Progenitor cell of endocrine pancreas (in vitro differentiated cells): ENCODE data around the gene HHIP. TPM values are rescaled to one million over a fixed set of nuclear protein-coding genes. Genes with fewer than 3 reads are reported as not detected.

ENCODE experiments used
- DNase-seq: peaks from one replicate; pipeline ENCODE4 v3.0.0; 2021; ENCODE audit warnings: low spot score; ENCODE audit not compliant: unreplicated experiment
- H3K27ac Mint-ChIP-seq: 2 replicates; pipeline ENCODE4 v1.8.0; 2021; ENCODE audit warnings: mild to moderate bottlenecking, moderate library complexity, mixed read lengths
- H3K27me3 Mint-ChIP-seq: 2 replicates; pipeline ENCODE4 v1.8.0; 2021; ENCODE audit warnings: mixed read lengths
- H3K36me3 Mint-ChIP-seq: 2 replicates; pipeline ENCODE4 v1.8.0; 2022; ENCODE audit warnings: mixed read lengths; ENCODE audit not compliant: insufficient read depth
- H3K4me1 Mint-ChIP-seq: 2 replicates; pipeline ENCODE4 v1.8.0; 2021; ENCODE audit warnings: low read depth, mixed read lengths
- H3K4me3 Mint-ChIP-seq: 2 replicates; pipeline ENCODE4 v1.8.0; 2021; ENCODE audit warnings: low read depth, mild to moderate bottlenecking, moderate library complexity, mixed read lengths
- H3K9me3 Mint-ChIP-seq: 2 replicates; pipeline ENCODE4 v1.8.0; 2021; ENCODE audit warnings: low read depth, mixed read lengths
- total RNA-seq: library from RNA; stranded (reverse); gene quantifications from 2 replicates; pipeline ENCODE4 v1.2.1, GENCODE V29; 2021
- TF ChIP-seq, protein P1 (sequence below): fragments of 200-600 bp; sonication (generic); IDR thresholded peaks from one replicate; pipeline ENCODE4 v1.5.0; 2021; ENCODE audit warnings: antibody characterized with exemption, mild to moderate bottlenecking; ENCODE audit not compliant: unreplicated experiment

The HHIP gene
- total RNA-seq, 1 donor from 2014 or later: 0.22 TPM

DNA sequence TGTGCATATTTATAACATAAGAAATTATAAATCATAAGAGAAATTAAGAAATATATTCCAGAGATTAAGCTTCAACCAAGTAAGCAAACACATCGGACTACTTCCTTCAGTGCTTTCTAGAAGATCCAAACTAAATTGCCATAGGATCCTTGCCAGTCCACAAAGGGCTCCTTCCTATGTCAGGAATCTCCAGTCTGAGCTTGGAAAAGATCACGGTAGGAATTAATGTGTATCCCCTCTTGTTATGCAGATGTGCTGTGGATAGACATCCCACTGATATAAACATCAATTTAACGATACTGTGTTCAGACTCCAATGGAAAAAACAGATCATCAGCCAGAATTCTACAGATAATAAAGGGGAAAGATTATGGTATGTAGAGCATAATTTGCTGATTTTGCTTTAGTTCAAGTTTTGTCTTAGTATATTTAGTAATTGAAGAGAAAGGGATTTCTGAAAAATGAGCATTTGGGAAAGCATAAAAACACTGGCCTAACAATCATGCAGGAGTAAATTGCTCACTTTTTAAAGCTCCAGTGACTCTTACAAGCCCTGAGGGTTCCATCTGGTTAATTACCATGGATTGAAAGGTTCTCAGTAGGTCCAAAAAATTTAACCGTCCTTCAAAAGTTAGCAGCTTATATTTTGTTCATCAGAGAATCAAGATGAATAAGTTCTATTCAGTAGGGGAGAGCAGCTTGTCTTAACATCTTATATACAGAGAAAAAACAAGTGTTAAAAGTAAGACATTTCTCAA is 65.9 kb downstream of the HHIP start:
- peaks cover 6% of the 10 kb centered on the region for H3K4me1 Mint-ChIP-seq
- no peak overlapping the region for H3K4me3 Mint-ChIP-seq
- TF ChIP-seq, protein P1, sequence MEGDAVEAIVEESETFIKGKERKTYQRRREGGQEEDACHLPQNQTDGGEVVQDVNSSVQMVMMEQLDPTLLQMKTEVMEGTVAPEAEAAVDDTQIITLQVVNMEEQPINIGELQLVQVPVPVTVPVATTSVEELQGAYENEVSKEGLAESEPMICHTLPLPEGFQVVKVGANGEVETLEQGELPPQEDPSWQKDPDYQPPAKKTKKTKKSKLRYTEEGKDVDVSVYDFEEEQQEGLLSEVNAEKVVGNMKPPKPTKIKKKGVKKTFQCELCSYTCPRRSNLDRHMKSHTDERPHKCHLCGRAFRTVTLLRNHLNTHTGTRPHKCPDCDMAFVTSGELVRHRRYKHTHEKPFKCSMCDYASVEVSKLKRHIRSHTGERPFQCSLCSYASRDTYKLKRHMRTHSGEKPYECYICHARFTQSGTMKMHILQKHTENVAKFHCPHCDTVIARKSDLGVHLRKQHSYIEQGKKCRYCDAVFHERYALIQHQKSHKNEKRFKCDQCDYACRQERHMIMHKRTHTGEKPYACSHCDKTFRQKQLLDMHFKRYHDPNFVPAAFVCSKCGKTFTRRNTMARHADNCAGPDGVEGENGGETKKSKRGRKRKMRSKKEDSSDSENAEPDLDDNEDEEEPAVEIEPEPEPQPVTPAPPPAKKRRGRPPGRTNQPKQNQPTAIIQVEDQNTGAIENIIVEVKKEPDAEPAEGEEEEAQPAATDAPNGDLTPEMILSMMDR: no peak
- no peak overlapping the region for H3K27ac Mint-ChIP-seq
- H3K9me3 Mint-ChIP-seq: no peaks in the 10 kb centered on the region
- no peaks in the 10 kb centered on the region for H3K27me3 Mint-ChIP-seq
- DNase-seq: no peak
- no peaks in the 10 kb centered on the region for H3K36me3 Mint-ChIP-seq

DNA sequence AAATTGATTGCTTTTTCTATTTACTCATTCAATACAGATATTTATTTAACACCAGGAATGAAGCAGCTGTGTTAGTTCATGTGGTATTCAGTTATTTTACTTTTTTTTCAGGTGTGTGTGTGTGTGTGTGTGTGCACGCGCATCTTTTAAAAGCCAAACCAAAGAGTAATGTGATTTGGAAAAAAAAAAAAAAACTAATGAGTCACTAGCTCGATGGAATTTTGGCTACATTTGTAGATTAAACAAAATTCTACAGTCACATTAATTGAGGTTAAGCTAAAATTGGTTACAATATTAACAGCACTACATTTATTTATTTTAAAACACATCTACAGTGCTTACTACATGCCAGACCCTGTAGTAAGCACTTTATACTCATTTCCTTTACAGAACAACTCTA is 66.8 kb downstream of the HHIP start:
- DNase-seq: no peak
- H3K9me3 Mint-ChIP-seq: no peaks in the 10 kb centered on the region
- no peak overlapping the region for H3K4me3 Mint-ChIP-seq
- no peaks in the 10 kb centered on the region for H3K36me3 Mint-ChIP-seq
- TF ChIP-seq, protein P1: no peak
- no peaks in the 10 kb centered on the region for H3K27me3 Mint-ChIP-seq
- H3K4me1 Mint-ChIP-seq: peaks cover 6% of the 10 kb centered on the region
- H3K27ac Mint-ChIP-seq: no peak overlapping the region

- TF ChIP-seq, protein P1: no peak
- DNase-seq: no peak
- peaks cover 6% of the 10 kb centered on the region for H3K4me1 Mint-ChIP-seq
- H3K27me3 Mint-ChIP-seq: no peaks in the 10 kb centered on the region
- no peak overlapping the region for H3K4me3 Mint-ChIP-seq
- H3K36me3 Mint-ChIP-seq: no peaks in the 10 kb centered on the region
- no peaks in the 10 kb centered on the region for H3K9me3 Mint-ChIP-seq
- H3K27ac Mint-ChIP-seq: no peak overlapping the region
Measured at GRCh38 chr4:144714166-144714565, 68.2 kb downstream of the HHIP start.

- Mint-ChIP-seq H3K4me3 (no peak overlapping the region), H3K9me3 (no peaks in the 10 kb centered on the region), H3K27ac (no peak overlapping the region), H3K4me1 (peaks cover 4% of the 10 kb centered on the region), H3K36me3 (no peaks in the 10 kb centered on the region), H3K27me3 (no peaks in the 10 kb centered on the region)
- TF ChIP-seq, protein P1: no peak
- no peak for DNase-seq
Measured at GRCh38 chr4:144715230-144715629, 69.3 kb downstream of the HHIP start.

DNA sequence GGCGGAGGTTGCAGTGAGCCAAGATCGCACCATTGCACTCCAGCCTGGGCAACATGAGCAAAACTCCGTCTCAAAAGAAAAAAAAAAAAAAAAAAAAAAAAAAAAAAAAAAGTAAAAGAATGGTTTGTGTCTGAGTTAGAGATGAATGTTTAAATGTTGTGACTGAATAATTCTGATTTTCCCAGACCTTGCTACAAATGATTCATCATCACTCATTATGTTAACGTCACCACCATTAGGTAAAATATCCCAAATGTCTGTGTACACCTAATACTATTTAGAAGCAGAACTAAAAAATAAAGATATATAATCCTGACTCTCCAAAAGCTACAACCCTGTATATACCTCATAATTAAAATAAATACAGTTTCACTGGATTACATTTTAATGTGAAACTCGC is 70.8 kb downstream of the HHIP start:
- Mint-ChIP-seq H3K27ac (no peak overlapping the region), H3K9me3 (no peaks in the 10 kb centered on the region)
- TF ChIP-seq, protein P1: no peak

More for the DNA sequence above, 70.8 kb downstream of the HHIP start:
- Mint-ChIP-seq H3K36me3 (no peaks in the 10 kb centered on the region), H3K4me3 (no peak overlapping the region), H3K27me3 (no peaks in the 10 kb centered on the region), H3K4me1 (peaks cover 7% of the 10 kb centered on the region)
- DNase-seq: no peak
